ENCODE data around the gene MRPL20. TPM values are rescaled to one million over a fixed set of nuclear protein-coding genes. Genes with fewer than 3 reads are reported as not detected.
"Not testable (repeated sequence)": the region's sequence is repeated elsewhere in the genome, so short reads cannot be mapped to it uniquely, and the experiment has no call there.

The MRPL20 gene
- total RNA-seq, 2 donors from 2014 or later, result 143 to 174 TPM

GRCh38 chr1:1385931-1386330, 21.2 kb downstream of the MRPL20 start:
- no peak overlapping the region for H3K4me3 ChIP-seq
- H3K27me3 ChIP-seq (replicated peaks; ENCODE audit: insufficient read depth), result no peaks in the 10 kb centered on the region
- no peak overlapping the region for H3K27ac ChIP-seq
- TF ChIP-seq CTCF (IDR thresholded peaks at IDR 0.05) (no peak), POLR2AphosphoS5 (IDR thresholded peaks at IDR 0.05) (no peak), POLR2A (IDR thresholded peaks at IDR 0.05) (no peak)
- 90% methylated on average over 8 of the region's 8 CpGs for WGBS
- intact Hi-C loops (cut with DNase I), result no loop called here
- H3K9me3 ChIP-seq, result no peaks in the 10 kb centered on the region
- peaks cover 28 to 33% of the 10 kb centered on the region in 2 donors for H3K36me3 ChIP-seq
- DNase-seq (ENCODE audit: low spot score), result no peak
- H3K4me1 ChIP-seq (replicated peaks), result no peaks in the 10 kb centered on the region

- intact Hi-C loops (cut with DNase I); H3K9me3 ChIP-seq; DNase-seq (ENCODE audit: low spot score); H3K4me1 ChIP-seq (replicated peaks); H3K27ac ChIP-seq; H3K4me3 ChIP-seq; H3K27me3 ChIP-seq (replicated peaks; ENCODE audit: insufficient read depth): not testable (repeated sequence)
- WGBS, result 92% methylated on average over 29 of the region's 29 CpGs
- H3K36me3 ChIP-seq, result peaks cover 27 to 28% of the 10 kb centered on the region in 2 donors
Observed at GRCh38 chr1:1385339-1385738, 21.8 kb downstream of the MRPL20 start.

GRCh38 chr1:1381294-1381693, 25.8 kb downstream of the MRPL20 start:
- no peak for TF ChIP-seq POLR2AphosphoS5 (IDR thresholded peaks at IDR 0.05)
- no peak for TF ChIP-seq POLR2A (IDR thresholded peaks at IDR 0.05)
- TF ChIP-seq CTCF (IDR thresholded peaks at IDR 0.05), result no peak
- H3K27me3 ChIP-seq (replicated peaks; ENCODE audit: insufficient read depth), result no peaks in the 10 kb centered on the region
- H3K36me3 ChIP-seq, result peaks cover 6% of the 10 kb centered on the region in 2 donors
- DNase-seq (ENCODE audit: low spot score), result no peak
- H3K4me1 ChIP-seq (replicated peaks), result no peaks in the 10 kb centered on the region
- no peak overlapping the region for H3K27ac ChIP-seq
- intact Hi-C loops (cut with DNase I), result no loop called here
- no peak overlapping the region for H3K4me3 ChIP-seq
- 86% methylated on average over 5 of the region's 8 CpGs for WGBS
- H3K9me3 ChIP-seq, result no peaks in the 10 kb centered on the region

GRCh38 chr1:1380860-1381259, 26.2 kb downstream of the MRPL20 start:
- DNase-seq (ENCODE audit: low spot score), result no peak
- H3K4me3 ChIP-seq, result no peak overlapping the region
- peaks cover 1 to 2% of the 10 kb centered on the region in 2 donors for H3K36me3 ChIP-seq
- peaks cover 1% of the 10 kb centered on the region for H3K4me1 ChIP-seq (replicated peaks)
- intact Hi-C loops (cut with DNase I), result no loop called here
- no peaks in the 10 kb centered on the region for H3K27me3 ChIP-seq (replicated peaks; ENCODE audit: insufficient read depth)
- no peak overlapping the region for H3K27ac ChIP-seq
- no peak for TF ChIP-seq CTCF (IDR thresholded peaks at IDR 0.05)
- no peak for TF ChIP-seq POLR2AphosphoS5 (IDR thresholded peaks at IDR 0.05)
- no peak for TF ChIP-seq POLR2A (IDR thresholded peaks at IDR 0.05)
- WGBS, result 85% methylated on average over 12 of the region's 16 CpGs
- no peaks in the 10 kb centered on the region for H3K9me3 ChIP-seq

GRCh38 chr1:1377540-1378205, 29.4 kb downstream of the MRPL20 start:
- intact Hi-C loops (cut with DNase I), result no loop called here
- no peak for DNase-seq (ENCODE audit: low spot score)
- WGBS, result 94% methylated on average over 16 of the region's 16 CpGs
- no peaks in the 10 kb centered on the region for H3K36me3 ChIP-seq
- H3K4me1 ChIP-seq (replicated peaks), result peaks cover 12% of the 10 kb centered on the region
- no peak overlapping the region for H3K4me3 ChIP-seq
- TF ChIP-seq CTCF (IDR thresholded peaks at IDR 0.05) (no peak), POLR2A (IDR thresholded peaks at IDR 0.05) (no peak), POLR2AphosphoS5 (IDR thresholded peaks at IDR 0.05) (no peak)
- H3K27ac ChIP-seq, result no peak overlapping the region
- no peaks in the 10 kb centered on the region for H3K27me3 ChIP-seq (replicated peaks; ENCODE audit: insufficient read depth)
- H3K9me3 ChIP-seq, result no peaks in the 10 kb centered on the region
